ENCODE measurements around the gene P4HA2.

P4HA2 gene

GRCh38 chr5:132253008-132253441, 25.4 kb upstream of the P4HA2 start:
- in situ Hi-C loops (cut with MboI; ENCODE audit: low sequenced_read_pairs): no loop called here

DNA sequence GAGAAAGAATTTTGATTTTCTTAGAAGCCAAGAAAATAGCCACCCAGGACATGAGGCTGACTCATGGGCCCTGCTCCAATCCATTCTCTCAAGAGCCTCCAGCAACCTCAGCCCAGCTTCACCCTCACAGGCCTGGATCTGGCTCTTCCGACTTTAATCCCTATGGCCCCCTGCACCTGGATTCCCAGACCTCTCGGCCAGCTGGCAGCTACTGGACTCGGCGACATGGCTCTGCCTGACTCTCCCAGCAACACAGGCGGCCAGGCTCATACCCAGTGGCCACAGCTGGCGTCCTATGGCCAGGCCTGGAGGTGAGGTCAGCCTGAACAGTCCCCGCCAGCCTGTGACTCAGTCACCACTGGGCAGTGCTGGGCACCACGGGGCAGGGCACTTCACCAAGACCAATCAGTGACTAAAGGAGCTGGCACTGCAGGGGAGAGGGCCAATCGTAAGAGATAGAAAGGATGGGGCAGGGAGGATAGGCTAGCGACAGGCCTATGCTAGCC, 23.6 kb upstream of the P4HA2 start:
- in situ Hi-C loops (cut with MboI; ENCODE audit: low sequenced_read_pairs): no loop called here

- in situ Hi-C loops (cut with MboI; ENCODE audit: low sequenced_read_pairs): no loop called here
Observed at GRCh38 chr5:132250547-132250946, 22.9 kb upstream of the P4HA2 start.

DNA sequence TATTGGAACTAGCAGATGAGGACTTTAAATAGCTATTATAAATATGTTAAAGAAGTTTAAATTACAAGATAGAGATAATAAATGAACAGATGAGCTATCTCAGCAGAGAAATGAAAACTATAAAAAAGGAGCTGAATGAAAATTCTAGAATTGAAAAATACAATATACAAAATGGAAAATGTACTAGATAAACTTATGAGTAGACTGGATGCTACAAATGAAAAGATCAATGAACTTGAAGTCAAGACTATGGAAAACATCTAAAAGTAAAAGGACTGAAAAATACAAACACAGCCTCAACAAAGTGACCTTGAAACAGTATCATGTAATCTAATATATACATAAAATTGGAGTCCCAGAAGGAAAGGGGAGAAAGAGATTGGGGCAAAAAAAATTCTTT, 19.2 kb upstream of the P4HA2 start:
- in situ Hi-C loops (cut with MboI; ENCODE audit: low sequenced_read_pairs): no loop called here

GRCh38 chr5:132245593-132245992, 17.9 kb upstream of the P4HA2 start:
- in situ Hi-C loops (cut with MboI; ENCODE audit: low sequenced_read_pairs): no loop called here

- in situ Hi-C loops (cut with MboI; ENCODE audit: low sequenced_read_pairs): no loop called here
Observed at GRCh38 chr5:132243366-132243977, 15.8 kb upstream of the P4HA2 start.

GRCh38 chr5:132239776-132240175, 12.1 kb upstream of the P4HA2 start:
- in situ Hi-C loops (cut with MboI; ENCODE audit: low sequenced_read_pairs): no loop called here

- in situ Hi-C loops (cut with MboI; ENCODE audit: low sequenced_read_pairs): no loop called here
Observed at GRCh38 chr5:132238901-132239500, 11.3 kb upstream of the P4HA2 start.

- in situ Hi-C loops (cut with MboI; ENCODE audit: low sequenced_read_pairs): no loop called here
Observed at GRCh38 chr5:132238169-132238744, 10.6 kb upstream of the P4HA2 start.

- in situ Hi-C loops (cut with MboI; ENCODE audit: low sequenced_read_pairs): no loop called here
Observed at GRCh38 chr5:132237670-132238069, 10.0 kb upstream of the P4HA2 start.

- in situ Hi-C loops (cut with MboI; ENCODE audit: low sequenced_read_pairs): no loop called here
Observed at GRCh38 chr5:132237141-132237540, 9.5 kb upstream of the P4HA2 start.

DNA sequence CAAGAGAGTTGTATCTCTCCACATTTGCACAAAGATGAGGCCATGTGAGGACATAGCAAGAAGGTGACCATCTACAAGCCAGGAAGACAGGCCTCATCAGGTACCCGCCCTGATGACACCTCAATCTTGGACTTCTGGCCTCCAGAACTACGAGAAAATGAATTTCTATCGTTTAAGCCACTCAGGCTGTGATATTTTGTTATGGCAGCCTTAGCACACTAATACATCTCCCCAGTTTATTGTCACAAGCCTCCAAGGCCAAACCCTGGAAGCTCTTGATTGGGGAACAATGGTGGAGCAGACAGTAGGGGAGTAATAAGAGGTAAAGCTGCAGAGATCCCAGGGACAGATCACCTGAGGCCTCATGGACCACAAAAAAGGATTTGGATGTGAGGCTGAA, 7.7 kb upstream of the P4HA2 start:
- in situ Hi-C loops (cut with MboI; ENCODE audit: low sequenced_read_pairs): no loop called here

DNA sequence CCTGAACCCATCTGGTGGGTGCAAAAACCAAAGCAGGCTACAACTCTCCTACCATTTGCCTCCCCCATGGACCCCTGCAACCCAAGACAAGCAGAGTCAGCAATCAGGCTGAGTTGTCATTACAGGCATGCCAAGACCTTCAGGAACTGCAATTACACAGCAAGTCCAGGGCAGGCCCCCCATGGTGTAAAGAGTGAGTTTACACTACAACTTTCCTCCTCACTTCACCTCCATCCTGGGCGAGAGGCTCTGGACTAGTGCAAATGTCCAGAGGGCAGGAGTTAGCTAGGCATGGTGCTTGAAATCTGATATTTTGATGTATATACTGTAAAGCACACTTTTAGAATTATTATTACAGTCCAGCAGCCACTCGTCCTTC, 7.0 kb upstream of the P4HA2 start:
- in situ Hi-C loops (cut with MboI; ENCODE audit: low sequenced_read_pairs): no loop called here

DNA sequence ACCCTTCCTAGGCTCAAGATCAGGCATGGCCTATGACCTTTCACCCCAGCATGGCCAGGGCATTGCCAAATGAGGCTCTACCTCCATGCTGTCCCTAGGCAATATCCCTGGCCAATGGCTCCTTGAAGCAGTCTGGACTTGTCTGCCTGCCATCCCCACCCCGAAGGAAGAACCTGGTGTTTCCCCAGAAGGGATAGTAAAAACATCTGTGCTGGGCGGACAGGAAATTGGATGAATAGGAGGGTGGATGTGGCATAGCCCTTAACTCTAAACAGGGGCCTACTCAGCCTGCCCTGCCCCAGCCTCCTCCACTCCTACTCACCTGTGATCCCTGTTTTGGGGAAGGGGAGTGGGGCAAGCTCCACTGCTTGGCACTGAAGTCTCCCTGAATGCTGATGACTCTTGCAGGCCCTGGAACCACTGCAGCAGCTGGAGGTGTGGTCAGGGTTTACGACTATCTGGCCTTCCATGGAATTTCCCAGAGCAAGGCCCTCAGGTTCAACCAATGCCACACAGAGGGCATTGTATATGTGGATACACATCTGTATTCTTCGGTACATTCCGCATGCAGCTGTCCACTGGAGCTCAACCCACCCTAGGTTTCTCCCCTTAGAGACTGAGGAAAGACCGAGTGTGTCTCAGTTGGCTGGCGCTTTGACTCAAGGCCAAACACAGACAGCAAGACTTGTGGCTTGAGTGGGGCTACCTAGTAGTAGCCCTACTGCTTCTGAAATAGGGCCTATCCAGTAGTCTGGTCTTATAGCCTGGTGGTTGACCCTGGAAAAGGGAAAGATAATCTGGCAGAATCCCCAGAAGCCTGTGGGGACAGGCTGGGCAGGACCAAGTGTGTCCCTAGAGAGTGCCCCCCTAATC, 6.4 kb upstream of the P4HA2 start:
- in situ Hi-C loops (cut with MboI; ENCODE audit: low sequenced_read_pairs): no loop called here

DNA sequence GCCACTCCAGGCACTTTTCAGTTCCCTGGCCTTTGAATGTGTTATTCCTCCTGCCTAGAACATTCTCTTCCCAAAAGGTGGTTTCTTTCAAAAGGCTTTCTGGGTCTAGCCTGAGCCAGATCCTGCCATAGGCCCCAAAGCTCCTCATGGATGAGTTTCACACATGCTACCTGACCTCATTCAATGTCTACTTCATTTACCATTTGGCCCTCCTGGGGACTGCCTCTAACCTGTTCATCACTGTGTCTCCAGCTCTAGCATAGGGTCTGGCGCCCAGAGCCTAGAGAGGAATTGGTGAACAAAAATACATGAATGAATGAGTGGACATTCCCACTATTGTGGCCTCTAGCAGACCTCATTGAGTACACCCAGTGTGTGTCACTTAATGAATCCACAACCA, 5.4 kb upstream of the P4HA2 start:
- in situ Hi-C loops (cut with MboI; ENCODE audit: low sequenced_read_pairs): no loop called here

GRCh38 chr5:132232465-132232864, 4.8 kb upstream of the P4HA2 start:
- in situ Hi-C loops (cut with MboI; ENCODE audit: low sequenced_read_pairs): no loop called here

- in situ Hi-C loops (cut with MboI; ENCODE audit: low sequenced_read_pairs): no loop called here
Observed at GRCh38 chr5:132230871-132231270, 3.2 kb upstream of the P4HA2 start.

- in situ Hi-C loops (cut with MboI; ENCODE audit: low sequenced_read_pairs): no loop called here
Observed at GRCh38 chr5:132229236-132229635, 1.6 kb upstream of the P4HA2 start.

DNA sequence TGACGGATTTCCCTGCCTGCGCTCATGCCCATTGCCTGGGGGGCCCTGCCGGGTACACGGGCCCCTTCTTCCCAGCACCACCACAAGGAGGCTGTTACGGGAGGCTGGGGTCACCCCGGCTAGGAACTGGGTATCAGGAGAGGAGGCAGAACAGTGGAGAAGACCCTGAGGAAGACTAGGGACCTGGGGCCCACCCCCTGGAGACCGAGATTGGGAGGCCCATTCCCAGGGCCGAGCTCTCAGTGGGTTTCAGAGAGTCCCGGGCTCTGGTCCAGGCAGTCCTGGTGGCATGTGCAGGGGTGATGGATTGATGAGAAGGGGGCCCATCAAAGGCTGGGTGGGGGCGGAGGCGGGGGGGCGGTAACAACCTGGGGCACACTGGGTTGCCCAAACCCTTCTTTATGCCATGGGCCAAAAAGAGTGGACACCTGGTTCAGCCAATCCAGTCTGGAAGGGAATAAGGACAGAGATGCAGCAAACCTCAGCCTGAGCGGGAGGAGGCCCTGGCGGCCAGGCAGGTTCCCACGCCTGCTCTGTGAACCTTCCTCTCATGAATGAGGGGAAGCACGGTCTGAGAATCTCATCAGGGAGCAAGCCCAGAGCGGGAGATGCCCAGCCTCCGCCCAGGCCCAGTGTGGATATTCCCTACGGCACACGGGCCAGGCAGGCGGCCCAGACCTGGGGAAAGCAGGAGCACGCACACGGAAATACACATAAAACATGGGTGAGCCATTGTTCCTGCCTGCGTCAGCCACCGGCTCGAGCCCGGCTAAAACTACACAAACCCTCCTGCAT, 785 bp upstream of the P4HA2 start:
- in situ Hi-C loops (cut with MboI; ENCODE audit: low sequenced_read_pairs): no loop called here

DNA sequence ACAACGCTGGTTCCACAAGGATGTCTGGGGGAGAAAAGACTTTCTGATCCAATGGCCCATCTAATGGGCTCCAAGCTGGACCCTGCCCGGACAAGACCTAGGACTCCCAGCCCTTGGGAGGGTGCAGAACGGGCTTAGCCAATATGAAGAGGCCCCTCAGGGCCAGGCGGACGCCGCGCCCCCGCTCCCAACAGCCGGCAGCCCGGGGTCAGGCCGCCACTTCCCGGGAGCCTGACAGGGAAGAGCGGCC, 493 bp downstream of the P4HA2 start:
- in situ Hi-C loops (cut with MboI; ENCODE audit: low sequenced_read_pairs): no loop called here
